ENCODE measurements around the gene SYT7. TPM values are rescaled to one million over a fixed set of nuclear protein-coding genes. Genes with fewer than 3 reads are reported as not detected.

SYT7 gene
- total RNA-seq, 2 experiments from 2014 or later, result not detected

GRCh38 chr11:61540528-61540927, 40.3 kb downstream of the SYT7 start:
- ATAC-seq (ENCODE audit: poor library complexity) (no peak), DNase-seq (no peak)
- Mint-ChIP-seq H3K27ac (no peak overlapping the region), H3K4me1 (ENCODE audit: low read depth) (no peaks in the 10 kb centered on the region), H3K4me3 (no peak overlapping the region), H3K36me3 (ENCODE audit: low read depth) (no peaks in the 10 kb centered on the region), H3K9me3 (no peaks in the 10 kb centered on the region), H3K27me3 (peaks cover 20% of the 10 kb centered on the region)
- Histone ChIP-seq H3K27ac (ENCODE audit: low read depth in 1 of 2, low read length in 2 of 2) (no peak overlapping the region), H3K36me3 (ENCODE audit: insufficient read depth, low read length) (no peaks in the 10 kb centered on the region), H3K27me3 (ENCODE audit: control insufficient read depth in 1 of 2, insufficient read depth in 2 of 2, low read length in 2 of 2) (peaks cover 5 to 9% of the 10 kb centered on the region in 2 experiments), H3K9me3 (ENCODE audit: control insufficient read depth in 1 of 2, insufficient read depth in 1 of 2, low read length in 2 of 2) (peaks cover 0 to 5% of the 10 kb centered on the region in 2 experiments), H3K4me1 (ENCODE audit: insufficient read depth, low read length) (no peaks in the 10 kb centered on the region), H3K4me3 (ENCODE audit: low read length) (no peak overlapping the region)
- no peak for TF ChIP-seq CTCF (IDR thresholded peaks at IDR 0.05)
- CTCF ChIA-PET, result no interaction called here
- intact Hi-C loops (cut with DNase I, micrococcal nuclease), result no loop called here
- POLR2A ChIA-PET, result no interaction called here

GRCh38 chr11:61539831-61540357, 41.0 kb downstream of the SYT7 start:
- CTCF ChIA-PET, result no interaction called here
- Mint-ChIP-seq H3K36me3 (ENCODE audit: low read depth) (no peaks in the 10 kb centered on the region), H3K4me3 (no peak overlapping the region), H3K4me1 (ENCODE audit: low read depth) (no peaks in the 10 kb centered on the region), H3K9me3 (no peaks in the 10 kb centered on the region), H3K27me3 (peaks cover 24% of the 10 kb centered on the region), H3K27ac (no peak overlapping the region)
- no peaks in the 10 kb centered on the region for H3K4me1 ChIP-seq (ENCODE audit: insufficient read depth, low read length)
- H3K27me3 ChIP-seq (ENCODE audit: control insufficient read depth in 1 of 2, insufficient read depth in 2 of 2, low read length in 2 of 2), result peaks cover 2 to 4% of the 10 kb centered on the region in 2 experiments
- POLR2A ChIA-PET, result no interaction called here
- TF ChIP-seq CTCF (IDR thresholded peaks at IDR 0.05), result no peak
- H3K36me3 ChIP-seq (ENCODE audit: insufficient read depth, low read length), result no peaks in the 10 kb centered on the region
- intact Hi-C loops (cut with DNase I, micrococcal nuclease), result no loop called here
- H3K27ac ChIP-seq (ENCODE audit: low read depth in 1 of 2, low read length in 2 of 2), result no peak overlapping the region
- no peak for ATAC-seq (ENCODE audit: poor library complexity)
- H3K9me3 ChIP-seq (ENCODE audit: control insufficient read depth in 1 of 2, insufficient read depth in 1 of 2, low read length in 2 of 2), result no peaks in the 10 kb centered on the region
- DNase-seq, result no peak
- no peak overlapping the region for H3K4me3 ChIP-seq (ENCODE audit: low read length)

GRCh38 chr11:61539006-61539405, 41.9 kb downstream of the SYT7 start:
- POLR2A ChIA-PET, result no interaction called here
- H3K27ac Mint-ChIP-seq, result no peak overlapping the region
- no peaks in the 10 kb centered on the region for H3K36me3 Mint-ChIP-seq (ENCODE audit: low read depth)
- Histone ChIP-seq H3K36me3 (ENCODE audit: insufficient read depth, low read length) (no peaks in the 10 kb centered on the region), H3K9me3 (ENCODE audit: control insufficient read depth in 1 of 2, insufficient read depth in 1 of 2, low read length in 2 of 2) (no peaks in the 10 kb centered on the region), H3K4me1 (ENCODE audit: insufficient read depth, low read length) (no peaks in the 10 kb centered on the region), H3K27me3 (ENCODE audit: control insufficient read depth in 1 of 2, insufficient read depth in 2 of 2, low read length in 2 of 2) (peaks cover 2 to 4% of the 10 kb centered on the region in 2 experiments), H3K4me3 (ENCODE audit: low read length) (no peak overlapping the region), H3K27ac (ENCODE audit: low read depth in 1 of 2, low read length in 2 of 2) (no peak overlapping the region)
- CTCF ChIA-PET, result no interaction called here
- H3K4me3 Mint-ChIP-seq, result no peak overlapping the region
- no peaks in the 10 kb centered on the region for H3K4me1 Mint-ChIP-seq (ENCODE audit: low read depth)
- H3K27me3 Mint-ChIP-seq, result peaks cover 26% of the 10 kb centered on the region
- intact Hi-C loops (cut with DNase I, micrococcal nuclease), result no loop called here
- no peak for TF ChIP-seq CTCF (IDR thresholded peaks at IDR 0.05)
- no peaks in the 10 kb centered on the region for H3K9me3 Mint-ChIP-seq
- DNase-seq (no peak), ATAC-seq (ENCODE audit: poor library complexity) (no peak)

Data from CD4-positive, alpha-beta T cell (primary cell).